ENCODE data around the gene GRIN2A.

DNA sequence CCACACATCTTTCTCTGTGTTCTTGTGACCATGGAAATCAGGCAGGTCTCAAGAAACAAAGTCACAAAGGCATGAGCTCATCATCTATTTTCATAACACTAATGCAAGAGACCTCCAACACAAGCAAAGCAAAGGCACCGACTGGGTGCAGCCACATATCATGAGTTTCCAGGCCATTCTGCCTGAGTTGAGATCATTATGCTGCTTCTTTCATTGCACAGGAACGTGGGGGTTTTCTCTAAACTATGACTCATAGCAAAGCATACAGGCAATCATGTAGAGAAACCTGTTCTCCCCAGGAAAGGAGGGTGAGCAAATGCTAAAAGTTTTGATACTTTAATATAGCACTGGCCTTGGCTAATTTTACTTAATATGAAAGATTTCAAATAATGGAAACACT lies 60.7 kb downstream of the GRIN2A start:
- TF ChIP-seq, protein P1, sequence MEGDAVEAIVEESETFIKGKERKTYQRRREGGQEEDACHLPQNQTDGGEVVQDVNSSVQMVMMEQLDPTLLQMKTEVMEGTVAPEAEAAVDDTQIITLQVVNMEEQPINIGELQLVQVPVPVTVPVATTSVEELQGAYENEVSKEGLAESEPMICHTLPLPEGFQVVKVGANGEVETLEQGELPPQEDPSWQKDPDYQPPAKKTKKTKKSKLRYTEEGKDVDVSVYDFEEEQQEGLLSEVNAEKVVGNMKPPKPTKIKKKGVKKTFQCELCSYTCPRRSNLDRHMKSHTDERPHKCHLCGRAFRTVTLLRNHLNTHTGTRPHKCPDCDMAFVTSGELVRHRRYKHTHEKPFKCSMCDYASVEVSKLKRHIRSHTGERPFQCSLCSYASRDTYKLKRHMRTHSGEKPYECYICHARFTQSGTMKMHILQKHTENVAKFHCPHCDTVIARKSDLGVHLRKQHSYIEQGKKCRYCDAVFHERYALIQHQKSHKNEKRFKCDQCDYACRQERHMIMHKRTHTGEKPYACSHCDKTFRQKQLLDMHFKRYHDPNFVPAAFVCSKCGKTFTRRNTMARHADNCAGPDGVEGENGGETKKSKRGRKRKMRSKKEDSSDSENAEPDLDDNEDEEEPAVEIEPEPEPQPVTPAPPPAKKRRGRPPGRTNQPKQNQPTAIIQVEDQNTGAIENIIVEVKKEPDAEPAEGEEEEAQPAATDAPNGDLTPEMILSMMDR (IDR thresholded peaks at IDR 0.05; ENCODE audit: low read length), result no peak
- TF ChIP-seq EZH2 (optimal IDR thresholded peaks at IDR 0.05; ENCODE audit: low read depth, low read length) (no peak), EZH2phosphoT487 (IDR thresholded peaks at IDR 0.05; ENCODE audit: low read length) (no peak)
